ENCODE data around the gene FCRL4. TPM values are rescaled to one million over a fixed set of nuclear protein-coding genes. Genes with fewer than 3 reads are reported as not detected.

Gene FCRL4
- not detected in 2 replicates for total RNA-seq

DNA sequence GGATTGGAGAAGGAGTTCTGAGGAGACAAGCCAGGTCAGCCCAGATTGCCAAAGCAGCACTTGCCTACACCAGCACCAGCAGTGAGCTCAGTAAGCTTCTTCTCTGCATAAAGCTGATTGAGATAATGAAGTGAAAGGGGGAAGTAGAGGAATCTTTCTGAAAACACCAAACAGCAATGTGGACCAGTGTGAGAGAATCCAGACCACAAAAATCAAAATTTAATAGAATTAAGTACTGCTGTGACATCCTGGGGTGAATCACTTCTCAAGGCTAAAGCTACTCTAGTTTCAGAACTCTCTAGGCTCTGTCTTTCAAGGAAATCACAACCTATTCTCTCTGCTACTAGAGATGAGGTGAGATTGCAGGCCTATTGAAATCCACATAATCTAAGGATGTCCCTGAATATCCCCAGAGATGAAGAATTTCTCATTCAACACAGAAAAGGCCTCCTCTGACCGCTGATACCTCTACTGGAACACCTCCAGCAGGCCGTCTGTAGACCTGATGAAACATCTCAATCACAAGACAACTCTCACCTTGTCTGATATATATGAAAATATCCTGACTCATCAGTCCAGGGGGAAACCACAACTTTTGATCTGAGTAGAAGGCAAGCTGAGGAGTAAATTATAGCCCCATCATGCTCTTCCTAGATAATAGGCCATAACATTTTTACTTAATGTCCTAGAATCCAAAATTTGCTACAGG, at the start of gene FCRL4:
Gene FCRL4, minus strand, starts transcription at position 127 of the 709 bp plus-strand sequence. CDS start 141 bp downstream, outside the sequence.
- DNase-seq (ENCODE audit: low read depth, low spot score): no peak

DNA sequence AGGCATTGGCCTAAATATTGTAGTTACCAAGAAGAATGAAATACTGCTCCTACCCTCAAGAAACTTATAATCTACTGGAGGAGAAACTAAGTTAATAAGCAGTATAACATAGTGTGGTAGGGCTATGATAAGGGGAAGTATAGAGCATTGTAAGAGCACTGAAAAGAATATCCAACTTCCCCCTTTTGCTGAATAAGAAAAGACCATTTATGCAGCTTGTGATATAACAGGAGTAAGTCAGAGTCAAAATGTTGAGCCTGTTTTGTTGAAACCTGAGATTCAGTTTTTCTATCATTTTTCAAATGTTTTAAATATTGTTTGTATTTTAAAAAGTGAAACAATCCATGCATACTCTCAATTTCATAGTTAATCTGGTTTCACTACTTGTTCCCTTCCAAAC, 48.3 kb upstream of the FCRL4 start:
- DNase-seq (ENCODE audit: low read depth, low spot score): no peak

- DNase-seq (ENCODE audit: low read depth, low spot score): no peak
These were observed 43.3 kb upstream of the FCRL4 start for GRCh38 chr1:157641177-157641576.

- DNase-seq (ENCODE audit: low read depth, low spot score): no peak
These were observed 41.9 kb upstream of the FCRL4 start for GRCh38 chr1:157639800-157640199.

DNA sequence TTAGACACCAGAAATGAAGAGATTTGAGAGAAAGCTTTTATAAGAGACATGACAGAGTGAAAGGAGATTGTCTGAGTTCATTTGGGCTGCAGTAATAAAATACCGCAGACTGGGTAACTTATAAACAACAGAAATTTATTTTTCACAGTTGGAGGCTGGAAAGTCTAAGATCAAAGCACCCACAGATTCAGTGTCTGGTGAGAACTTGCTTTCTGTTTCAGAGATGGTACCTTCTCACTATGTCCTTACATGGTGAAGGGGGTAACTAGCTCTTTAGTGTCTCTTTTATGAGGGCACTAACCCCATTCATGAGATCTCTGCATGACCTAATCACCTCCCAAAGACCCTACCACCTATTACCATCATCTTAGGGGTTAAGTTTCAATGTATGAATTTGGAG, 30.9 kb upstream of the FCRL4 start:
- no peak for DNase-seq (ENCODE audit: low read depth, low spot score)

DNA sequence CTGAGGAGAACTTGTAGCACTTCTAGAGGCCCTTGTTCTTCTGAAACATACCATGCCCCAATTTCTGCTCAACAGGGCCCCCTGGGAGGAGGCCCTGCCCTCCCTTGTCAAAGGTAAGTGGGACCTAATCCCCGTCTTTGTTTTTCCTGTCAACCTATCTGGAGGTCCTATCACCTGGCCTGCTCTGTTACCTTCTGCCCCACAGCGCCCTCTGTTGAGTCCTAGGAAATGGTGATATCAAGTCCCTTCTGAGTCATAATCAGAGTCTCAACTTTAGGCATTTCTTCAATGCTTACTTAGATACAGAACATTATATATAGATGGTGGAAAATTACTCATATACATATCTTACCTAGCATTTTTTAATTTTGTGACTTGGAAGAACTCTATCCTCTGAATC, 28.2 kb upstream of the FCRL4 start:
- no peak for DNase-seq (ENCODE audit: low read depth, low spot score)

DNA sequence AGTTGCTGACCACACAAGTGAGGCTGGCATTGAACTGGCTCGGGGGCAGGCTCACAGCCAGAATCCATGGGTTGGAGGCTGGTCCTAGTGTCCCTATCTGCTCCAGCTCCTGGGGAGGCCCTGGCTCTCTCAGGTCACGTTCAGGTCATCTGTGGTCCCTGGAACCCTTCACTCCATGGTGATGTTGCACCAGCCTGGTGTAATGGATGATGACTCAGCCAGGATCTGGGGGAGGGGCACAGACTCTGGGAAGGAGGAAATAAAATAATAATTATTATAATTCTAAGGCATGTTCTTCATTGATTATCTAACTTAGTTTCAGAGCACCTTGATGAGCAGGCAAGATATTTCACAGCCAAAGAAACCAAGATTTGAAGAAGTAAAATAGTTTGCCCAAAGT, 26.6 kb upstream of the FCRL4 start:
- DNase-seq (ENCODE audit: low read depth, low spot score): no peak

DNA sequence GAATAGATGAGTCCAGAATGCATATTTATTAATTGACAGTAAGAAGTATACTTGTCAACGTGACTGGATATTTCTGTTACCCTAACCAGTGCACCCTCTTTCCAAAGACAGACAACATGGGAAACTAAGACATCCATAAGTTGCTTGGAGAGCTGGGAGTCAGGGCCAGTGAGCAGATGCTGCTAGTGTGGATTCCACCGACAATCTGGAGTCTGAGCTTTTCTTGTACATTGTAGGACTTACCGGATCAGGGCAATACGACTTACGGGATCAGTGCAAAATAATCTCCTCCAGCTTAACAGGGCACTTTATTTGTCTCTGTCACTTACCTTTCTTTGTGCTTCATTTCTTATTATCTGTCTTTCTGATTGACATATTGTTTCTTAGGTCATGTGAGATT, 24.6 kb upstream of the FCRL4 start:
- no peak for DNase-seq (ENCODE audit: low read depth, low spot score)

GRCh38 chr1:157618190-157618589, 20.3 kb upstream of the FCRL4 start:
- DNase-seq (ENCODE audit: low read depth, low spot score): no peak

GRCh38 chr1:157600236-157600635, 2.4 kb upstream of the FCRL4 start:
- DNase-seq (ENCODE audit: low read depth, low spot score): no peak

DNA sequence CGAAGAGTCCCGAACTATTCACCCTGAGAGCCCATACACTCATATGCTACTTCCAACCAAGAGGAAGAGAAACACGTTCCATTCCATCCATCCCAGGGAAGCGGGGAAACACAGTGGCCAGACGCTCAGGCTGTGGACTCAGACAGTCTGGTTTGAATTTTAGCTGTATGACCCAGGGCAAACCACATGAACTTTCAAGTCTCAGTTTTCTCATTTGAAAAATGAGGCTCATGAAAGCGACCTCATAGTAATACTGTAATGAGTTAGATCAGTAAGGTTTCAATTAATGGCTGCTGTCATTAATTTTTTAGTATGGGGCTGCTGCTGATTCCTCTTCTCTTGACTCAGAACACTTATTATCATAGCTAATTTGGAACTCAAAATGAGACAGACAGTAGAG, 1.5 kb downstream of the FCRL4 start:
- DNase-seq (ENCODE audit: low read depth, low spot score): no peak

GRCh38 chr1:157595356-157595755, 2.5 kb downstream of the FCRL4 start:
- no peak for DNase-seq (ENCODE audit: low read depth, low spot score)

GRCh38 chr1:157585984-157586383, 11.9 kb downstream of the FCRL4 start:
- no peak for DNase-seq (ENCODE audit: low read depth, low spot score)

- no peak for DNase-seq (ENCODE audit: low read depth, low spot score)
These were observed 13.4 kb downstream of the FCRL4 start for GRCh38 chr1:157584503-157584902.

- DNase-seq (ENCODE audit: low read depth, low spot score): no peak
These were observed 17.1 kb downstream of the FCRL4 start for GRCh38 chr1:157580828-157581210.

- peak; percentile 4 for DNase-seq (ENCODE audit: low read depth, low spot score)
These were observed 17.6 kb downstream of the FCRL4 start for GRCh38 chr1:157580179-157580827.

DNA sequence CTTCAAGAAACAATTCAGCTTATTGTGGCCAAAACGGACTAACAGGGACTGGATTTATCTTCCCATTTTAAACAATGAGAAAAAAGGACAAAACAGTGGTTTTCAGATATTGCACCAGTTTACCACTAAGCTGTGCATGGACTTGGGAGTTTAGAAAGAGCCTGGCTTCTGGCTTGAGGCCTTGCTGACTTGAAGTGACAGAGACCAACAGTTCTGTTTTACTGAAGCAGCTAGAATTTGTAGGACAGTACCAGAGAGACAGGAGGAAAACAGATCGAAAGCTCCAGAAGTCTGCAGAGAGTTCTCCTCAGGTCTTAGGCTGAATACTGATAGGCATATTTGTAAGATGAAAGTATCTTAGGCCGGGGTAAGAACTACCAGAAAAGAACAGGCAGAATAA, 20.5 kb downstream of the FCRL4 start:
- DNase-seq (ENCODE audit: low read depth, low spot score): no peak

DNA sequence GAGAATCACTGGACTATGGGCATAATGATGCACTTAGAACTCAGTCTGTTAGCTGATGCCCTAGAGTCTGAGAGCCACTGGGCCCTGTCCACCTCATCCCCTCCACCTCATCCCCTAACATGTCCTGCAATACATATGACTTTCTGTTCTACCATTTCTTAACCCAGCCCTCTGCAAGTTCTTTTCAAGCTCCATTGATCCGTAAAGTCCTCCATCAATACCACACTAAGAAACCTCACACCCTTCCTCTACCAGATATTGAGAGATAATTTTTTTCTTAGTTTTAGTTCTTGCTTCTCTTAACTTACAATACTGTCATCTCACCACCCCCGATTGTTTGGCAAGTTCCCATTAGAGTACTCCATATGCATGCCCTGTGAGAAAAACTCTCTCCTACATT, 22.1 kb downstream of the FCRL4 start:
- no peak for DNase-seq (ENCODE audit: low read depth, low spot score)

GRCh38 chr1:157574836-157575235, 23.0 kb downstream of the FCRL4 start:
- no peak for DNase-seq (ENCODE audit: low read depth, low spot score)

DNA sequence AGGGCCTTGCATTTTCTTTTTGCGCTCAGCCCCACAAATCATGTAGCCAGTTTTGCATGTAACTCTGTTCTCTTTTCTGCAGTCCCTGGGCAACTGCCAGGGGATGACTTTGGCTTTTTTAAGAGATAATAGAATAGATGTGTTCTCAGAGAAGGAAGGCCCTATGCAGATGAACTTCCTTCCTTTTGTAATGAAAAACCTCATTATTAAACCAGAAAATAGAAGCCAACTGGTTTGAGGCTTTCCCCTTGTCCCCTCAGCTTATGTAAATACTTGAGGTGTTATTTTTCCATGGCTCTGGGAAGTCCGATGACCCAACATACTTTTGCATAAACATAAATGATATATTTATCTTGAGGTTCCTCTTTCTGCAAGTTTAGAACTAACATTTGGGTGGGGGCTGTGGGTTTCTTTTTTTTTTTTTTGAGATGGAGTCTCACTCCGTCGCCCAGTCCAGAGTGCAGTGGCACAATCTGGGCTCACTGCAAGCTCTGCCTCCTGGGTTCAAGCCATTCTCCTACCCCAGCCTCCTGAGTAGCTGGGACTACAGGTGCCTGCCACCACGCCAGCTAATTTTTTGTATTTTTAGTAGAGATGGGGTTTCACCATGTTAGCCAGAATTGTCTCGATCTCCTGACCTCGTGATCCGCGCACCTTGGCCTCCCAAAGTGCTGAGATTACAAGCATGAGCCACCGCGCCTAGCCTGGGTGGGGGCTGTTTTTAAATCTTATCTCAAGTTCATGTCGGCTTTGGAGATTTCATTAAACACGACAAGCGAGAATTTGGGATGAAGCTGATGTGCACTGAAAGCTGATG, 31.2 kb downstream of the FCRL4 start:
- no peak for DNase-seq (ENCODE audit: low read depth, low spot score)

GRCh38 chr1:157562515-157562914, 35.4 kb downstream of the FCRL4 start:
- DNase-seq (ENCODE audit: low read depth, low spot score): no peak

GRCh38 chr1:157558119-157558518, 39.8 kb downstream of the FCRL4 start:
- DNase-seq (ENCODE audit: low read depth, low spot score): no peak

Data from pulmonary artery endothelial cell (primary cell).